Measurements from ENCODE around the gene NELL2. TPM values are rescaled to one million over a fixed set of nuclear protein-coding genes. Genes with fewer than 3 reads are reported as not detected.

The NELL2 gene
- total RNA-seq, 1 donor from 2014 or later = 0.20 TPM

DNA sequence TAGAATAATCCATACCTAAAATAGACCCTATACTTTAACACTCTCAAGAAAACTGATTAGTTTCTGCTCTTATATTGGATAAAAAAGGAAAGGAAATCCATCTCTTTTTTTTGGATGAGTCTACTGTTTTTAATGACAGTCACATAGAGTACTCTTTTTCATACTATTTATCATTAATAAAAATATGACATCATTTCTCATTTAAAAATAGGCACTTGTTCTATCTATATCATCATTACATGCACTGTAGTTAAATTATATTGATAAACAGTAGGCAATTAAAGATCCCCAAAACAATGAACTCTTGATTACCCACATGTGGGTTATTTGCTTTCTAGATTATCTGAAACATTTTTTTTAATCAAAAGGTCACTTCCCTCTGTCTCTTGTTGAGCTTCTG is 338.8 kb downstream of the NELL2 start:
- no peak for DNase-seq (ENCODE audit: low read depth)

DNA sequence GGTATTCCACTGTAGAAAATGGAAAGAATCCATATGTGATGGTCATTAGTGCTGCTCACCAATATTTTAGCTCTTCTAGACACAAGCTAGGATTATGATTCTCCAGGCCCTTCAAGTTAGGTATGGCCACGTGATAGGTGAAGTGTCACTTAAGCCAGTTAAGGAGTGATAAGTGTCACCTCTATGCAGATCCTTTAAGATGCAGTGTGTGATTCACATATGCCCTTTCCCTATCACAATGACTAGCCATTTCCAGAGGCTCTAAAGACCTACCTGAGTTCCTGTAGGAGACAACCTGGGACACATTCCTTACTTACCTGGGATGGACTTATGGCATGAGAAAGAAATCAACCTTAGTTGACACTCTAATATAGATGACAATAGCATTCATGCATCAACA is 343.2 kb downstream of the NELL2 start:
- DNase-seq (ENCODE audit: low read depth) = no peak

DNA sequence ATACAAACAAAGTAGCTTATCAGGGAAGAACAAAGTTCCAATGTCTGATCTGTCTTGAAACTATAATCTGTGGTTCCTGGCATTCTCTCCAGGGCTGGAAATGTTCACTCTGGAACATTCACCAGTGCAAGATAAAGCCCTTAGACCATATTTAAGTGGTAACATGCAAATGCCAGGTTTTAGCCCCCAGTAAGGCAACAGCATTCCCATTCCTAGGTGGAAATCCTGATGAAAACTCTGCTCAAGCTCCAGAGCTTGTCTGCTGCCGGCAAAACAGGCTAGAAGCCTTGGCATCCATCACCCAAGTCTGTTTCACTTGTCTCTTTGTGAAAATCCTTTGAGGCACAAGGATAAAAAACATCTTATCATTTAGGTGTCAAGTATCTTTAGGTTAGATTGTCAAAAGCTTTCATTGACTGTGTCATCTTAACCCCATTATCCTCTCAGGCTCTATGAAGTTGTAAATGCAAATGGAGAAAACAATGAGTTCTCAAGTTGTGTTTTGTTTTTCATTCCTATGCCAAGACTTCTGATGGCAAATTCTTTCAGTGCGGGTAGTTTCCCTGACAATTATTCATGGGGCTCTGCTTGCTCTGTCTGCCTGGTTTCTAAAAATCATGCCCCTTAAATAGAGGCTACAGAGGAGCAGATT is 344.7 kb downstream of the NELL2 start:
- DNase-seq (ENCODE audit: low read depth) = no peak

DNA sequence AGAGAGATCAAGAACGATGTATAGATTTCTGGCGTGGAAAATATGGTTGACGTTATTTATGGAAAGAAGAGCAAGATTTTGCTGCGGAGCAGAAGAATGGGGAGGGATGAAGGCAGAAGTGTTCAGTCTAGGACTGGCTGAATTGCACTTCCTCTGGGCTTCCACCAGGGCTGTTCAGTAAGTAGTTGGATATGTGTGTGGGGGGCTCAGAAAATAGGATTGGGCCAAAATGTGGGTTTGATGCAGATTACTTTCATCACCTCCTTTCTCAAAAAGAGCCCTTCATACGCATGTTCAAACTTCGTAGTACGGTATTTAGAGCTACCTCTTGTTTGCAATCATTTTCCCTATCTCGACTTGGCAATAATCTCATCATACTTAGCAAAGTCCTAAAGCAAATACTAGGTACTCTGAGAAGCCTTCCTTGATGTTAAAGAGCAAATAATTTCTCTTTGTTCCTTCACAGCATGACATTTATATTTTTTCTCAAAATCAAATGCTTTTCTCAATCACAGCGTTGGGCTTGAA is 349.4 kb downstream of the NELL2 start:
- DNase-seq (ENCODE audit: low read depth) = no peak

DNA sequence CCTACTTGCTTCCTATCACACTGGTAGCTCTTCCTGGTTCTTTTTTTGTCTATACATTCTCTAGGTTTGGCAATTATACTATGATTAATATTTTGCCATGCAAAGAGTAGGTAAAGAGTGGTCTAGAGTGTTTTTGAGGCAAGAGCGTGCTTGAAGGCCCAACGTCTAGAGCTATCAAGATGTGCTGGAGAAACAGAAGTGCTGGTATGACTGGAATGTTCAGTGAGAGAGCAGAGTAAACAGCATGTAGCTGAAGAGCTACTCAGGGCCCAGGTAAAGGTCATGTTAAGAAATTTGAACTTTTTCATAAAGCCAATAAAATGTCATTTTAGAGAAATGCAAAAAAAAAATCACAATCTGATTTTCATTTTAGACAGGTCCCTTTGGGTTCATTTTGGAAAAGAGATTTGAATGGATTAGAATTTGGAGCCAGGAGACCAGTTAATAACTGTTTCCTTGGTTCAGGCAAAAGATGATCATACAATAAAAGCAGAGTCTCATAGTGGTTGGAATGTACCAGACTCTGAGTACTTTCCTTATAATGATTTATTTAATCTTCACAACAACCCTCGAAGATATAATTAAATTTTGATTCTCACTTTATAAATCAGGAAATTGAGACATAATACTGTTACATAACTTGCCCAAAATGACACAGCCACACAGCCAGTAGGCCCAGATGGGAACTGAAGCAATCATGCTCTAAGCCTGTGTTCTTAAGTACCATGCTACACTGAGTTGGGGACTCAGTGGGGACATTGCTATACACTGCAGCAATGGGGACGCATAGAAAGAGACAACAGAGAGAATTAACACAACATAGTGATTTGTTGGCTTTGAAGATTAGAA is 350.1 kb downstream of the NELL2 start:
- DNase-seq (ENCODE audit: low read depth) = peak; percentile 21

DNA sequence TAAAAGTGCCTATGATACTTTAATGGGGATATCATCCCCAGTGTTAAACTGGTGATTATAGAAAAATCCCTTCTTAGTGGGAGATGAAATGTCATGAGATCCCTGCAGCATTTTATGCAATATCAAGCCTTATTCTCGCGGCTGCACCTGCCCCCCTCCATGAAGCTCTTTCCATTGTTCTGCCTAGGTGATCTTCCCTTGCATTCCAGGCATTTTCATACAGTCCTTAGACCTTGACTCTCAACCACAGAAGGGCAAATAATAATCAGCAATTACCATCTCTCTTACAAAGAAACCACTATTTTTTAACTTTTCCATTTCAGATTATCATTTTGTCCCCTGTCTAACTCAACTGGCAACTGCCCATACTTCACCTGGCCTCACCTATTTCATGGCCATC is 352.3 kb downstream of the NELL2 start:
- DNase-seq (ENCODE audit: low read depth) = no peak

DNA sequence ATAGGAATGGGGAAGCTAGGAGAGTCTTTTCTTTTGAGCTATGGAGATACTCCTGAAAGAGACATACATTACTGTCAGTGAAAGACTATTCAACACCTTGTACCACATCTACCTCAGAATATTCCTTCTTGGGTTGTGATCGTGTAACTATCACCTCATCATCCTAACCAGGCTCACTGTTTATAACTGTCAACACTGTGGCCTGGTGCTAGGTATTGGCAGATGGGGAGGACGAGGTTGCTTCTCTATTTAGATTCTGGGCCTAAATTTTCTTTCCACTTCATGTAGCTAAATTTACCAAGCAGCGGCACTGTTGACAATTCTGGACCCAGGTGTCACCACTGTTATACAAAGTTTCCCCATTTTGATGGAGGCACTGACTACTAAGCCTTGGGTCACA is 354.4 kb downstream of the NELL2 start:
- DNase-seq (ENCODE audit: low read depth) = no peak

DNA sequence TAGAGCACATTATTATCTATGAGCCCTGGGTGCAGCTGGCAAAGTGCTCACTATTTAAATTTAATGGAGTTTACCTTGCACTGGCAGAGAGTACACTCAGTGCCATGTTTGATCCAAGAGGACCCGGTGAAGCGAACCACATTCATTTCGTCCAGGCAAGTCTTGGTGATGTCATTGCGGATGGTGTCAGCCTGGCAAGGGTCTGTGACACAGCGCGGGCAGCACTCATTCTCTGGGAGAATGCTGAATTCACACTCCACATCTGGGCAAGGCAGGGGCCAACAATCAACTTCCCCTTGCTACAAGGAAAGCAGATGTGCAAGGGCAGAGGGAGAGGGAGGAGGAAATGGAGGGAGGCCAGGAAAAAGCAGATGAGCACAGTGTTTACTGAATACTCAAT is 356.2 kb downstream of the NELL2 start:
- no peak for DNase-seq (ENCODE audit: low read depth)

DNA sequence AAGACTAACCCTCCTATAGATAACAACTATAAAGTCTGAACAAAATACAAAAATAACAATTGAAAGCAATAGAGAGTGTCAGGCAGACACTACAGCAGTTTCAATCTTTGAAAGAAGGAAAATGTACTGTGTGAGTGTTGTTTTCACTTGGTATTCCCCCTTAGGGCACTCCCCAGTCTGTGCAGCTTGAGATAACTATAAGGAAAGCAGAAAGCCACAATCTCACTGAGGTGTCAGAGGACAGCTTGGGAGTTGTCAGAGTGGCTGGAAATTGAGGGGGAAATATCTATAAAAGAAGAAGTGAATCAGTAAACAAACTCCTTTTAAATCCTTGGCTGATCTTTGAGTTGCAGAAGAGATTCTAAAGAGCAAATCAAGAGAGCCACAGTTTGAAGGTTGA is 364.8 kb downstream of the NELL2 start:
- peak; percentile 1 for DNase-seq (ENCODE audit: low read depth)

DNA sequence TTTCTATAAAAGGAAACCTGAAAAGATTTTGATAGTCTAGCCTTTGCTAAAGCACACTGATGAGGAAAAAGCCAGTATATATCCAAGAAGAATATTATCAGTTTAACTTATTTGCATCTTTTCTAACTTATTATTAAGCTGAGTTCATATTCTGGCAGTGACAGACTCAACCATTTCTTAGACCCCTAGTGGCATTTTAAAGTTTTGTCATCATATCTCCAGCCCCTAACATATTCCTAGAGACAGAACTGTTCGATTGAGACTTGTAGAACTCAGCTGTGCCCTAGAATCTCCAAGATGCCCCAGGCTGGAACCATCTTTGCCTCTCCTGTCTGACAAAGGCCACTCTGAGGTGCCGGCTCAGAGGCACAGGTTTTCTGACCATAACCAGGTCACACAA is 365.6 kb downstream of the NELL2 start:
- no peak for DNase-seq (ENCODE audit: low read depth)

DNA sequence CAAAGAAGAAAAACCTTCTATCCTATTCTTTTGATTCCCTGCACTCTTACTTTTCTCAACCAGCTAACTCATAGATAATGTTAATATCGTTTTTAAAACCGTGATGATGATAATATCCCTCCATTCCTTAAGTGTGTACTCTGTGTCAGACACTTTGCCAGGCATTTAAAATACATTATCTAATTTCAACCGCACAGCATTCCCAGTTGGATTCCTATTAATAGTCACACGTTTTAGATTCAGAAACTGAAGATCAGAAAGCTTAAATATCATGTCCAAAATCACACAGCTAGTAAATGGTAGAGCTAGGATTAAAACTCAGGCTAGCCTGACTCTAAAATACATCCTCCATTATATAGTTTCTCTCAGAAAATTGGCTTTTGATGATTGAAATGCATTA is 366.0 kb downstream of the NELL2 start:
- no peak for DNase-seq (ENCODE audit: low read depth)

DNA sequence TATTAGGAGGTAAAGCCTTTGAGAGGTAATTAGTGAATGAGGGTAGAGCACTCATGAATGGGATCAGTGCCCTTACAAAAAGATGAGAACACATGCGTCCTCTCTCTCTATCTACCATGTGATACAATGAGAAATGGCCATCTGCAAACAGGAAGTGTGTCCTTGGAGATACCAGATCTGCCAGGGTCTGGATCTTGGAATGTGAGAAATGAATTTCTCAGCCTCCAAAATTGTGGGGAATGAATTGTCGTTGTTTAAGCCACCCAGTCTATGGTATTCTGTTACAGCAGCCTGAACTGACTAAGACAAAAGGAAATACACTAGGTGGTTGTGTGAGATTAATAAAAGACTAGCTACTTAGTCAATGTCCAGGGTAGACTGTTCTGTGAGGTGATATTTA is 366.6 kb downstream of the NELL2 start:
- no peak for DNase-seq (ENCODE audit: low read depth)

DNA sequence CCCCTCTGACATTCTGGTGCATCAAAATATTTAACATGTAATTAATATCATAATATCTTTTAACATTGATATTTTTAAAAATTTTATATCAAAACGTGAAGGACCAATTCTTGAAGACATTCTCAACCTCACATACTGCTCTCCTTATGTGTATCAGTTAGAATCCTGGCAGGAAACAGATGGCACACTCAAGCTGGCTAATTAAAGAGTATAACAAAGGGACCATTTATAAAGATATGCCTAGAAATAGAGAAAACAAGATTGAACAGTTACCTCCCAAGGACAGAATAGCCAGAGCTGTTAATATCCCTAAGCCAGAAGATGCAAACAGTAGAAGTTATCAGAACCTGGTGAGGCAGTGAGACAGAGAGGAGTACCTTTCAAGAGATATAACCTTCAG is 368.7 kb downstream of the NELL2 start:
- DNase-seq (ENCODE audit: low read depth) = no peak

DNA sequence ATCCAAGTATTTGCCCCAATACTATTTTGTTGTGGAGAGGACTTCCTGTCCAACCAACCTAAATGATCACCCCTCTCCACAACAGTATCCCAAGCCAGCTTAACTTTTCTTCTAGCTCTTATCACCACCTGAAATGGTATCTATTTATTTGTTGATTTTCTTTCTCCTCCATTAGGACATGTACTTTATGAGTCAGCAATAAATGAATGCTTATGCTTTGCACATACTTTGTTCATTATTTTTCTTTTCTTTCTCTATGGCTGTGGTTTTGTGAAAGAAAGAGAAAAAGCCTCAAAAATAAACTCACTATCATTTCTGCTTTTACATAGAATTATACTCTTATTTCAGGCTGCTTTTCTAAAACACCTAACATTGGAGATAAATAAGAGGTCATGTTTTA is 371.3 kb downstream of the NELL2 start:
- no peak for DNase-seq (ENCODE audit: low read depth)

DNA sequence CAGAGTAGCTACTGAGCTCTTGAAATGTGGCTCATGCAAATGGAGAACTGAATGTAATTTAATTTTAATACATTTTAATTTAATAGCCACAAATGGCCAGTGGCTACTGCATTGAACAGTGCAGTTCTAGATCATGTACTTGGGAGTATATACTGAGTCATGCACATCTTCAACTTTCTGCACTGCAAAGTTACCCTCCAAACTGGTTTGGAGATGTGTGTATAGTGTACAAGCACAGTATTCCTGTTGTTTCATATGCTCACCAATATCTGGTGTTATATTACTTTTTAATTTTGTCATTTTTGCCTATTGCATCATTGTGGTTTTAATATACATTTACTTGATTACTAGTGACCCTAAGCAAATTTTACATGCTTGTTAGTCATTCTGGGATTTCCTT is 372.8 kb downstream of the NELL2 start:
- DNase-seq (ENCODE audit: low read depth) = no peak

DNA sequence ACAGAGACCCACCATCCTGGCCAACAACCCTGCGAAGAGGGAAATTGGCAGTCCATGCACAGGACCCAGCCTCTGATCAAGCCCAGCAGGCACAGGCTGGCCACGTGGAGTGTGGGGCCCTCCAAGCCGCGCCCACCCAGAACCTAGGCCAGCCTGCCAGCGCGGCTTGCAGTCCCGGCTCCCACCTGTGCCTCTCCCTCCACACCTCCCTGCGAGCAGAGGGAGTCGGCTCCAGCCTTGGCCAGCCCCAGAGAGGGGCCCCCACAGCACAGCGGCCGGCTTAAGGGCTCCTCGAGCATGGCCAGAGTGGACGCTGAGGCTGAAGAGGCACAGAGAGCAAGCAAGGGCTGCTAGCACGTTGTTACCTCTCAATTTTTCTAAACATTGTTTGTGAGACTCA is 373.4 kb downstream of the NELL2 start:
- DNase-seq (ENCODE audit: low read depth) = no peak

DNA sequence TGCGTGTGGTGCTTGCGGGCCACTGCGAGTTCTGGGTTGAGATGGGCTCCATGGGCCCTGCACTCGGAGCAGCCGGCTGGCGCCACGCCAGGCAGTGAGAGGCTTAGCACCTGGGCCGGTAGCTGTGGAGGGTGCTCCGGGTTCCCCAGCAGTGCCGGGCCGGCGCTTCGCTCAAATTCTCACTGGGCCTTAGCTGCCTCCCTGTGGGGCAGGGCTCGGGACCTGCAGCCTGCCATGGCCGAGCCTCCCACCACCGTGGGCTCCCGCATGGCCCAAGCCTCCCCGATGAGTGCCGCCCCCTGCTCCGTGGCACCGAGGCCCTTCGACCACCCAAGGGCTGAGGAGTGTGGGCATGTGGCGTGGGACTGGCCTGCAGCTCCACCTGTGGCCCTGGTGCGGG is 375.7 kb downstream of the NELL2 start:
- no peak for DNase-seq (ENCODE audit: low read depth)

DNA sequence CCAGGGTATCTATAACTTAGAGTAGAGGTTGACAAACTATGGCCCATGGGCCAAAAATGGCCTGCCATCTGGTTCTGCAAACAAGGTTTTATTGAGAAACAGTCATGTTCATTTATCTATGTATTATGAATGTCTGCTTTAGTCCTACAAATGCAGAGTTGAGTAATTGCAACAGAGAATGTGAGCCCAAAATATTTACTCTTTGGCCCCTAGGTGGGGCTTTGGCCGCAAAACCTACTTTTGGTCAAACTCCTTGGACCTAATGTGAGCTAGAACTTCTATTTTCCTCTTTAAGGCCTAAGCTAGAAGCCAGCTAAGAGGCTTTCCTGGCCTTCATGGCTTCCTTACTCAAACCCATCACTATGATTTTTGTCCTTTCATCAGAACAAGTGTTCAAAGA is 379.1 kb downstream of the NELL2 start:
- DNase-seq (ENCODE audit: low read depth) = no peak

DNA sequence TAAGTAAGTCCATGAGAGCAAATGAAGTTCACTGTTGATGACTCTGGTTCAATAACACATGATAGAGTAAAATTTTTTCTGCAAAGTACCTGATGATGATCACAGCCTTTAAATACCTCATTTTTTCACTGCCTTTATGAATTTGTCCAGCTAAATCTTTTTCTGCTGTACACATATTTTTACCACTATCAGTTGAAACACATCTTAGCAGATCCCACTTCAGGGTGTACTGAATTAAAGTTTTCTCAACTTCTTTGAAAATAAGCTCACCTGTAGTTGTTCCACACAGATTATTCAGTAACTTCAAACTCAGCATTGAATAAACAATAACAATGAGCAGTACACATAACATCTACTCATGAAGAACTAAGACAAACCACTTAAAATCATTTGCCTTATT is 385.9 kb downstream of the NELL2 start:
- no peak for DNase-seq (ENCODE audit: low read depth)

DNA sequence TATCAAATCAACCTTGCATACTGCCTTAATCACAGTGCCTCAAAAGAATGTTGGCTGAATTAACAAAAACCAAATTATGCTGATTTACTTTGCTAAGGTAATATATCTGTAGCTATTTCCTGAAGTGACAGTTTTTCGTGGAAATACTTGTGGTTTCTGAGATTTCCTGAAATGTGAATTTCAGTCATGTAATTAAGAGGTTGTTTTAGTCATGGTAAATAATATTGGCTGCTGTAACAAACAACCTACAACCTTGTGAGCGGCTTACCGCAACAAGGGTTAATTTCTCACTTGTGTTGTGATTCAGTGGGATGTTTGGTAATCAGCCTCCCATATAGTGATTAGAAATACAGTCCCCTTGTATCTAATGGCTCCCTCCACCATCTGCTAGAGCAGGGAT is 387.9 kb downstream of the NELL2 start:
- no peak for DNase-seq (ENCODE audit: low read depth)

DNA sequence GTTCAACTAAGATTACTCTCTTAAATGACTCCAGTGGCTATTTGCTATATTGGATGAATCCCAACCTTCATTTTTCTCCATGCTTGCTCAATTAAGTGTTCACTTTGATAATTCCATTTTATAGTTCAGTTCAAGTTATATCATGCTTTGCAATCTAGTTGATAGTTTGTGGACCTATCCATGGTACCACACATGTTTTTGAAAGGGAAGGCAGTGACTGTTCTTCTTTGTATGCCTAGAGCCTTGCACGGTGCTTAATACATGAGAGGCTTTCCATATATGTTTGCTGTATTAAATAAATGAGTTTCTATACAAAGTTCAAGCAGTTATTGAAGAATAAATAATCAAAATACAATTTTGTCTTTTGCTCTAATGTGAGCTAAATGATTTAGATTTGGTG is 391.3 kb downstream of the NELL2 start:
- DNase-seq (ENCODE audit: low read depth) = no peak

DNA sequence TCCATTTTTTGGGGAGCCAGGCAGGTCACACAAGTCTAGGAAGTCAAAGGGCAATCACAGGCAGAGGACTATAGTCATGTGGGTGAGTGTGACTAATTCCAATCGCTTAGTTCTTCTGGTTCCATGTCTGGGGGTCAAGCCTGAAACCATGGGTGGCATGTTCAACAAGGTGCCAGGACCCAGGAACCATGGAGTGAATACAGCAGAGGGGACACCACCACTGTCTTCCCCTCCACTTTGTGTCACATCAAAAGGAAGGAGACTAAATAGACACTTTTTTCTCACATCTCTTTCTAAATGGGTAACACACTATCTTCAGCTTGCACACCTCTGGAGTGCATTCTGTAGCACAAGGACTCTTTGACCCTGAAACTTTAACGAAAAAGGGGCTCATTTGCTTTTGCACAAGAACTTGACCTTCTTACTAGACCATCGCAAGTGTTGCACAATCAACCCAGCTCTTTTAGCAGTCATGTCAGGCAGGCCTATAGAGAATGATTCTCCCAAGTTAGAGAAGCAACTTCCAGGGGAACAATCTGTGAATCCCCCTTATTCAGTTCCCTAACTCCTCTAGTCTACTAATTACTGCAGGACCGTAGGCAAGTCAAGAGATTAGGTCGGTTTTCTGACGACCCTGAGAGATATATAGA is 398.7 kb downstream of the NELL2 start:
- no peak for DNase-seq (ENCODE audit: low read depth)

DNA sequence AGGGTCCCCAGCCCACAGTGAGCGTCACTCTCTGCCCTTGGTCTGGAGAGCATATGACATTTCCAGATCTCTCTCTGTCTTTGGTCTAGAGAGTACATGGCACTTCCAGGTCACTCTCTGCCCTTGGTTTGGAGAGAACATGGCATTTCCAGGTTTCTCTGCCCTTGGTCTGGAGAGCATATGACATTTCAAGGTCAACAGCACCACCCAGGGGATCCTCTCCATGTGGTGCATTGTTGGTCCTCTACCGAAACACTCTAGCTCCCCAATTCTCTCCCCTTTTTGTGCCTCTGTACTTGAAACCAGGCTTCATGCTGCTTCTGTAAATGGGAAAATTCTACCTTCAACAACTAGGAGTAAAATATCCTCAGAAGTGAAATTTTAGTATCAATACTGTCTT is 399.4 kb downstream of the NELL2 start:
- DNase-seq (ENCODE audit: low read depth) = no peak
